ENCODE data around the gene SRM. TPM values are rescaled to one million over a fixed set of nuclear protein-coding genes. Genes with fewer than 3 reads are reported as not detected.
A peak's percentile ranks its signal among the peaks of the same experiment; 100 is the strongest.

SRM gene
- total and polyA plus RNA-seq, 8 donors = 51.8 to 266 (median 94.8) TPM

GRCh38 chr1:11054666-11055065, 5.2 kb downstream of the SRM start:
- FAIRE-seq (no peak), DNase-seq (peak in 1 of 6 donors; percentile 50), ATAC-seq (no peak)
- Histone ChIP-seq H3K4me1 (peaks cover 0 to 8% (median 7%) of the 10 kb centered on the region in 3 donors), H3K4me3 (no peak overlapping the region), H3K9me3 (no peaks in the 10 kb centered on the region), H3K36me3 (peaks cover 2 to 11% (median 5%) of the 10 kb centered on the region in 3 donors), H3K27me3 (no peaks in the 10 kb centered on the region), H3K27ac (no peak overlapping the region)
- WGBS, 2 donors = 92 to 93% methylated on average over 22 of the region's 22 CpGs
- TF ChIP-seq, protein P1, sequence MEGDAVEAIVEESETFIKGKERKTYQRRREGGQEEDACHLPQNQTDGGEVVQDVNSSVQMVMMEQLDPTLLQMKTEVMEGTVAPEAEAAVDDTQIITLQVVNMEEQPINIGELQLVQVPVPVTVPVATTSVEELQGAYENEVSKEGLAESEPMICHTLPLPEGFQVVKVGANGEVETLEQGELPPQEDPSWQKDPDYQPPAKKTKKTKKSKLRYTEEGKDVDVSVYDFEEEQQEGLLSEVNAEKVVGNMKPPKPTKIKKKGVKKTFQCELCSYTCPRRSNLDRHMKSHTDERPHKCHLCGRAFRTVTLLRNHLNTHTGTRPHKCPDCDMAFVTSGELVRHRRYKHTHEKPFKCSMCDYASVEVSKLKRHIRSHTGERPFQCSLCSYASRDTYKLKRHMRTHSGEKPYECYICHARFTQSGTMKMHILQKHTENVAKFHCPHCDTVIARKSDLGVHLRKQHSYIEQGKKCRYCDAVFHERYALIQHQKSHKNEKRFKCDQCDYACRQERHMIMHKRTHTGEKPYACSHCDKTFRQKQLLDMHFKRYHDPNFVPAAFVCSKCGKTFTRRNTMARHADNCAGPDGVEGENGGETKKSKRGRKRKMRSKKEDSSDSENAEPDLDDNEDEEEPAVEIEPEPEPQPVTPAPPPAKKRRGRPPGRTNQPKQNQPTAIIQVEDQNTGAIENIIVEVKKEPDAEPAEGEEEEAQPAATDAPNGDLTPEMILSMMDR (IDR thresholded peaks at IDR 0.05) = no peak
- intact Hi-C loops (cut with DNase I) = no loop called here

DNA sequence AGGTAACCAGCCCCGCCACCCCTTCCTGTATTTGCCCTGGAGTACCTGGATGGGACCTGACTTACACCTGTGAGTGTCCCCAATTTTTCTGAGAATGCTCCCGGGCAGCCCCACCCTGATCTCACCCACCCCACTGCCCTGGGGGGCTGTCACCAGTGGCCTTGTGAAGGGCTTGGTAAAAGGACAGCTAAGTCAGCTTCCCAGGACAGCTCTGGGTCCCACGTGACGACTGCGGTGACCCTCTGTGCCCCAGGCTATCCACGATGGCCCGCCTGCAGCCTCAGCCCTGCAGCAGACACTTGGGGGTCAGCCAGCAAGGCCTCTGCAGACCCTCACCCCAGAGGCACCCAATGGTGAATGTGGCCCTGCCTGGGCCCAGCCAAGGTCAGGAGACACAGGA, 5.6 kb downstream of the SRM start:
- WGBS, 2 donors = 86 to 87% methylated on average over 7 of the region's 7 CpGs
- Histone ChIP-seq H3K9me3 (no peaks in the 10 kb centered on the region), H3K4me3 (no peak overlapping the region), H3K4me1 (peaks cover 0 to 8% (median 7%) of the 10 kb centered on the region in 3 donors), H3K36me3 (peaks cover 2 to 11% (median 5%) of the 10 kb centered on the region in 3 donors), H3K27ac (no peak overlapping the region), H3K27me3 (no peaks in the 10 kb centered on the region)
- DNase-seq (peak in 1 of 6 donors; percentile 38), ATAC-seq (no peak), FAIRE-seq (no peak)
- TF ChIP-seq, protein P1 (IDR thresholded peaks at IDR 0.05) = no peak
- intact Hi-C loops (cut with DNase I) = no loop called here

- TF ChIP-seq, protein P1 (IDR thresholded peaks at IDR 0.05) = no peak
- peaks cover 2 to 11% (median 5%) of the 10 kb centered on the region in 3 donors for H3K36me3 ChIP-seq
- peaks cover 0 to 7% (median 7%) of the 10 kb centered on the region in 3 donors for H3K4me1 ChIP-seq
- intact Hi-C loops (cut with DNase I) = no loop called here
- H3K27me3 ChIP-seq = no peaks in the 10 kb centered on the region
- H3K4me3 ChIP-seq = no peak overlapping the region
- FAIRE-seq (no peak), DNase-seq (peak in 4 of 6 donors; percentile 30 to 64 (median 48)), ATAC-seq (peak; percentile 21 to 69 (median 52))
- WGBS, 2 donors = 48 to 59% methylated on average over 8 to 10 of the region's 10 CpGs
- H3K27ac ChIP-seq = no peak overlapping the region
- H3K9me3 ChIP-seq = no peaks in the 10 kb centered on the region
Measured at GRCh38 chr1:11053758-11054137, 6.1 kb downstream of the SRM start.

DNA sequence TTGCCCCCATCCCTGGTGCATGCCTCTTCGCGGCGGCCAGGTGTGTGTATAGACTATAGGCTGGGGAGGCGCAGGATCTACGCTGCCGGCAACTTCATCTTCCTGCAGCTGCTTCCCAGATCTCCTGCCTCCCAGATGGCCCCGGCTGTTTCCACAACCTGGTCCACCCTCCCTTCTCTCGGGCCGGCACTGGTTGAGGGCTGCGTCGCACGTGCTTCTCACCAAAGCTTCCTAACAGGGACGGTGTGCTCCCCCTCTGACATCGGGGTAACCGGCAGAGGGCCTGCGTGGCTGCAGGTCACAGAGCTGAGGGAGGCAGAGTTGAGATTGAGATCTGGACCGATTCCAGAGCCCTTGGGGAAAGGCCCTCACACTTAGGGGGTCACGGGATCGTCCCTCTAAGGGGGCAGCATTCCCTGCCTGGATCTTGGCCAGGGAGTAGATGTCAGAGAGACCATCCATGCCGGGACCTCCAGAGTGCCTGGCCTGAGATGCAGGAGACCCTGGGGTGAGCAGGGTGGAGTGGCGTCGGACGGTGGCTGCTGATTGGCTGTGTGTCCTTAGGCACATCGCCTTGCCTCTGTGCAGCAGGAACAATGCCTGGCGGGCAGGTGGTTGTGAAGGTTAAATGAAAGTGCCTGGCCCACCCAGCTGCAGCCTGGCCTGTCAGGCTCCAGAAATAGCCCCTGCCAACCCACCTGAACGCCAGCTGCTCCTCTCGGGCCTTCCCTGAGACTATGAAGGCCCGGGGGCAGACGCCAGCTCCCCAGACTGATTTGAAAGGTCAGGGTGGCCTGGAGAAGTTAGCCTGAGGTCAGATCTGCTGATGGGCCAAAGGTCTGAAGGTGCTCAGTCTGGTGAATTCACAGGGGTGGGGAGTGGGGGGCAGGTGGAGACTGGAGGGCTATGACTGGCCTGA, 6.7 kb downstream of the SRM start:
- peaks cover 0 to 7% (median 4%) of the 10 kb centered on the region in 3 donors for H3K4me1 ChIP-seq
- intact Hi-C loops (cut with DNase I) = no loop called here
- H3K4me3 ChIP-seq = no peak overlapping the region
- H3K27me3 ChIP-seq = no peaks in the 10 kb centered on the region
- FAIRE-seq = no peak
- TF ChIP-seq, protein P1 (IDR thresholded peaks at IDR 0.05) = no peak
- WGBS, 2 donors = 15 to 18% methylated on average over 29 of the region's 29 CpGs
- ATAC-seq = peak; percentile 41 to 64 (median 58)
- H3K9me3 ChIP-seq = no peaks in the 10 kb centered on the region
- H3K27ac ChIP-seq = no peak overlapping the region
- peaks cover 2 to 11% (median 5%) of the 10 kb centered on the region in 3 donors for H3K36me3 ChIP-seq
- DNase-seq = peak in 2 of 6 donors; percentile 49 to 52
